ENCODE measurements around the gene EXOC3L4. TPM values are rescaled to one million over a fixed set of nuclear protein-coding genes. Genes with fewer than 3 reads are reported as not detected.

The EXOC3L4 gene
- polyA plus RNA-seq, 2 of the 4 experiments (the other 2 are of a cell fraction): 1.5 to 4.3 TPM

GRCh38 chr14:103130017-103130764, 35.7 kb downstream of the EXOC3L4 start:
- 89% methylated on average over 22 of the region's 26 CpGs for WGBS (ENCODE audit: missing lambda C conversion rate)
- CTCF ChIA-PET: interaction anchor here (0.6 to 24.1 kb wide), 9 partner anchors 13 to 163 kb away, joined by 3 to 544 read pairs (median 3); no protein-coding TSS in a partner anchor
- no peaks in the 10 kb centered on the region for H3K9me3 ChIP-seq
- POLR2A ChIA-PET: interaction anchor here (1.8 kb wide), 1 partner anchor 204 kb away, joined by 4 read pairs; the partner anchor contains the start of gene EIF5
- peaks cover 69% of the 10 kb centered on the region for H3K4me1 ChIP-seq
- H3K27ac ChIP-seq: peak overlapping the region in 1 of 2 experiments; percentile 90; a peak in 4 of 6 replicates
- FAIRE-seq: no peak
- H3K4me3 ChIP-seq: no peak overlapping the region
- no peak for DNase-seq (ENCODE audit: low read depth in 1 of 2, low spot score in 1 of 2)
- H3K4me2 ChIP-seq: 0 out of 3 replicates have a peak overlapping the region, but pooled peaks have one; percentile 70
- TF ChIP-seq ZNF302 (CRISPR knock-in tag; IDR thresholded peaks at IDR 0.05): no peak
- no peak for TF ChIP-seq FOSL2 (IDR thresholded peaks at IDR 0.05)
- no peak for TF ChIP-seq FOSL2 (CRISPR knock-in tag; IDR thresholded peaks at IDR 0.05)
- TF ChIP-seq ATOH8 (CRISPR knock-in tag; IDR thresholded peaks at IDR 0.05; ENCODE audit: low read depth): no peak
- TF ChIP-seq ZFP36 (IDR thresholded peaks at IDR 0.05; ENCODE audit: borderline replicate concordance, partially characterized antibody): no peak
- no peak for TF ChIP-seq HOXB13 (CRISPR knock-in tag; IDR thresholded peaks at IDR 0.05; ENCODE audit: low read depth)
- no peak for TF ChIP-seq TP53 (CRISPR knock-in tag; IDR thresholded peaks at IDR 0.05)
- TF ChIP-seq CTCF (IDR thresholded peaks at IDR 0.05): no peak
- no peak for TF ChIP-seq FOXS1 (CRISPR knock-in tag; IDR thresholded peaks at IDR 0.05)
- no peak for TF ChIP-seq POLR2A (IDR thresholded peaks at IDR 0.05; ENCODE audit: low read length)
- no peak for TF ChIP-seq MAZ (IDR thresholded peaks at IDR 0.05; ENCODE audit: borderline replicate concordance, low read depth, low read length)
- TF ChIP-seq ZC3H11A (IDR thresholded peaks at IDR 0.05): no peak
- TF ChIP-seq USF2 (IDR thresholded peaks at IDR 0.05): no peak
- no peak for TF ChIP-seq BCL3 (IDR thresholded peaks at IDR 0.05)
- no peak for TF ChIP-seq EHMT2 (IDR thresholded peaks at IDR 0.05; ENCODE audit: low read depth)
- no peak for TF ChIP-seq HEYL (CRISPR knock-in tag; IDR thresholded peaks at IDR 0.05)
- TF ChIP-seq HDAC2 (IDR thresholded peaks at IDR 0.05): no peak
- TF ChIP-seq CEBPB (IDR thresholded peaks at IDR 0.05): no peak
- TF ChIP-seq HOXA7 (CRISPR knock-in tag; IDR thresholded peaks at IDR 0.05): no peak
- TF ChIP-seq RCOR1 (IDR thresholded peaks at IDR 0.05; ENCODE audit: low read depth, low read length): no peak
- no peak for TF ChIP-seq EP300 (IDR thresholded peaks at IDR 0.05)
- ATAC-seq: no peak

- DNase-seq (ENCODE audit: low read depth in 1 of 2, low spot score in 1 of 2) (no peak), ATAC-seq (no peak), FAIRE-seq (no peak)
- Histone ChIP-seq H3K9me3 (no peaks in the 10 kb centered on the region), H3K27ac (peak overlapping the region in 1 of 2 experiments; percentile 90; a peak in 2 of 6 replicates), H3K4me1 (peaks cover 69% of the 10 kb centered on the region), H3K4me2 (no peak overlapping the region), H3K4me3 (no peak overlapping the region)
- CTCF ChIA-PET: interaction anchor here (0.8 to 24.1 kb wide), 7 partner anchors 12 to 162 kb away, joined by 3 to 544 read pairs (median 5); no protein-coding TSS in a partner anchor
- POLR2A ChIA-PET: interaction anchor here (1.8 kb wide), 1 partner anchor 203 kb away, joined by 4 read pairs; the partner anchor contains the start of gene EIF5
- WGBS (ENCODE audit: missing lambda C conversion rate): 81% methylated on average over 8 of the region's 8 CpGs
- TF ChIP-seq RCOR1 (IDR thresholded peaks at IDR 0.05; ENCODE audit: low read depth, low read length) (no peak), POLR2AphosphoS2 (conservative IDR thresholded peaks at IDR 0.05; ENCODE audit: low read length) (no peak), MYC (IDR thresholded peaks at IDR 0.05; ENCODE audit: borderline replicate concordance, low read length) (no peak), NR3C1 (IDR thresholded peaks at IDR 0.05) (no peak), EHMT2 (IDR thresholded peaks at IDR 0.05; ENCODE audit: low read depth) (no peak), HEYL (CRISPR knock-in tag; IDR thresholded peaks at IDR 0.05) (no peak), RAD21 (conservative IDR thresholded peaks at IDR 0.05 in 1 of 2, IDR thresholded peaks at IDR 0.05 in 1 of 2) (no peak), HOXB5 (CRISPR knock-in tag; IDR thresholded peaks at IDR 0.05) (no peak), NFE2L2 (conservative IDR thresholded peaks at IDR 0.05; ENCODE audit: low read length) (no peak), ELK1 (IDR thresholded peaks at IDR 0.05; ENCODE audit: low read depth, low read length) (no peak), GATA3 (IDR thresholded peaks at IDR 0.05; ENCODE audit: borderline replicate concordance) (no peak), ZFP36 (IDR thresholded peaks at IDR 0.05; ENCODE audit: borderline replicate concordance, partially characterized antibody) (no peak), HES2 (IDR thresholded peaks at IDR 0.05) (no peak), USF2 (IDR thresholded peaks at IDR 0.05) (no peak), HDAC2 (IDR thresholded peaks at IDR 0.05) (no peak)
Measured at GRCh38 chr14:103130965-103131364, 36.4 kb downstream of the EXOC3L4 start.
